OCI-LY7 (cell line): ENCODE results near the gene JOSD1. TPM values are rescaled to one million over a fixed set of nuclear protein-coding genes. Genes with fewer than 3 reads are reported as not detected.

Experiments used
- BruUV-seq: library from RNA; stranded (reverse); fragments of 400-500 nt; replicated peaks from 2 replicates; lab custom pipeline; 2021; lab: Mats Ljungman, UMichigan
- CTCF ChIA-PET: fragments of 300-600 bp; sonication (Branson Sonifier 250); formaldehyde crosslinking; loops from one replicate; lab custom pipeline; 2022; ENCODE audit warnings: antibody characterized with exemption; ENCODE audit not compliant: unreplicated experiment; lab: Charles Lee
- POLR2A ChIA-PET: fragments of 300-600 bp; sonication (Branson Sonifier 250); formaldehyde crosslinking; loops from one replicate; lab custom pipeline; 2022; ENCODE audit warnings: antibody characterized with exemption; lab: Charles Lee
- DNase-seq: peaks from one replicate; pipeline ENCODE4 v3.0.0-alpha.2; 2015; ENCODE audit warnings: low spot score
- H2AFZ ChIP-seq: fragments of 200-600 bp; sonication (generic), shearing (Covaris generic); 2 replicates; pipeline ENCODE4 v1.6.1; 2014; ENCODE audit warnings: mild to moderate bottlenecking, antibody characterized with exemption, low read length, moderate library complexity
- H3K27ac ChIP-seq: fragments of 200-600 bp; sonication (generic); 2 replicates; pipeline ENCODE4 v1.5.1; 2014; ENCODE audit warnings: mixed run types, low read depth, mild to moderate bottlenecking, moderate library complexity, low read length, inconsistent platforms; ENCODE audit not compliant: poor library complexity, severe bottlenecking
- H3K36me3 ChIP-seq: fragments of 200-600 bp; sonication (generic); 2 replicates; pipeline ENCODE4 v1.6.1; 2014; ENCODE audit warnings: mild to moderate bottlenecking, antibody characterized with exemption, low read length, moderate library complexity, mixed read lengths; ENCODE audit not compliant: insufficient read depth
- H3K4me1 ChIP-seq: fragments of 200-600 bp; sonication (generic); 2 replicates; pipeline ENCODE4 v1.5.1; 2014; ENCODE audit warnings: mild to moderate bottlenecking, low read length; ENCODE audit not compliant: insufficient read depth, poor library complexity, severe bottlenecking
- H3K4me2 ChIP-seq: fragments of 200-600 bp; sonication (generic); 2 replicates; pipeline ENCODE4 v1.6.1; 2014; ENCODE audit warnings: mild to moderate bottlenecking, low read length
- H3K4me3 ChIP-seq: fragments of 200-600 bp; sonication (generic); 2 replicates; pipeline ENCODE4 v1.5.1; 2014; ENCODE audit warnings: mild to moderate bottlenecking, low read depth, low read length; ENCODE audit not compliant: poor library complexity, severe bottlenecking
- H3K79me2 ChIP-seq: fragments of 200-600 bp; sonication (generic); 2 replicates; pipeline ENCODE4 v1.6.1; 2016; ENCODE audit warnings: low read depth, mild to moderate bottlenecking, low read length, moderate library complexity, mixed read lengths; ENCODE audit not compliant: insufficient read depth
- H3K9me2 ChIP-seq: fragments of 200-600 bp; sonication (generic); 2 replicates; pipeline ENCODE4 v1.6.1; 2016; ENCODE audit warnings: mild to moderate bottlenecking, low read length, mixed read lengths; ENCODE audit not compliant: insufficient read depth
- H3K9me3 ChIP-seq: fragments of 200-600 bp; sonication (generic); 2 replicates; pipeline ENCODE4 v1.6.1; 2014; ENCODE audit warnings: mild to moderate bottlenecking, mixed run types, low read length, mixed read lengths
- H4K20me1 ChIP-seq: fragments of 200-600 bp; sonication (generic); 2 replicates; pipeline ENCODE4 v1.6.1; 2014; ENCODE audit warnings: mild to moderate bottlenecking, antibody characterized with exemption, low read length, moderate library complexity, mixed read lengths; ENCODE audit not compliant: insufficient read depth
- EZH2phosphoT487 ChIP-seq: fragments of 200-600 bp; sonication (generic); IDR thresholded peaks from 2 replicates; pipeline ENCODE4 v1.6.1; 2018; ENCODE audit warnings: low read depth, borderline replicate concordance, mild to moderate bottlenecking, mixed run types, antibody characterized with exemption, low read length, moderate library complexity, mixed read lengths
- intact Hi-C: fragments of 100-400 bp; cut with micrococcal nuclease; formaldehyde crosslinking; loops from one replicate; pipeline ENCODE4 v1.10.0; 2022; ENCODE audit not compliant: unreplicated experiment
- total RNA-seq, 2 experiments: library from RNA; depleted of rRNA in 1 of 2; stranded (reverse); fragments of >200 nt in 1 of 2; shearing (Covaris generic) in 1 of 2; gene quantifications; 2 replicates each; pipeline ENCODE4 v1.2.3, GENCODE V29; 2014 to 2022
- TF ChIP-seq, protein P1 (sequence below): fragments of 200-600 bp; sonication (generic); conservative IDR thresholded peaks from 2 replicates; pipeline ENCODE4 v1.5.1; 2014; ENCODE audit warnings: mild to moderate bottlenecking, antibody characterized with exemption, low read length, moderate library complexity, mixed read lengths

Gene JOSD1
- total RNA-seq, 2 experiments from 2014 or later, result 50.4 to 56.3 TPM

DNA sequence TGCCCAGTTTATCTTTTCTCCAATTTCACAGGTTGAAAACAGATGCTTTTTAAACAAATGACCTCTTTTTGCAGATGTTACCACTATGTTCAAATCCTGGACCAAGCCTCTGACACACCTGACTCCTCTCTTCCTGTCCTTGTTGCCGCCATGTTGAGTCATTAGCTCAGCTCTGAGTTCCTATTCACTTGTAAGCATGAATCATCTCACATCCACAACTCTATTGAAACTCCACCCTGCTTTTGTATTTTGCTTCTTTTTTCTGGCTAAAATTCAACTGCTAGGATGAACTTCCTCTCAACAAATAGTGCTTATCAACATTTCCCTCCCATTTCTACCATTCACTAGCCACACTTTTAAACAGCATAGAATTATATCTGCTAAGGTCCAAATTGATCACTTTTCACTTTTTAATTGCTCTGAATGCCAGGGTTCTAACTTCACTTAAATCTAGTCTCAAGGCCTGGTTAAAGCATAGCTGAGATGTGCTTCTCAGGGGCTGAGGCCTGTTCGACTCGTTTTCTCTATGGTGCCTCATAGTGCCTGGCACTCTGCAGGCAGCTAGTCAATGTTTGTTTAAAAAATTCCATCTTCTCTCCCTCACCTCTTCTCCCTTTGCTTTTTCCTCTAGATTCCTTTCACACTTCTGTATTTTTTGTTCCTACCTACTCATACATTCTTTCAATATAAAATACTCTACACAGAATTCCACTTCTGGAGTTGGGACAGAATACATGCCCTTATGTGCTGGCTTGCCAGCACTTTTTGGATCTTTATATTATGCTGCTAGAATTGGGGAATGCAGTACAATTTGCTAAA lies 3.9 kb downstream of the JOSD1 start:
- intact Hi-C loops, result no loop called here
- Histone ChIP-seq H3K9me3 (no peaks in the 10 kb centered on the region), H3K9me2 (no peaks in the 10 kb centered on the region), H4K20me1 (peaks cover 8% of the 10 kb centered on the region; the same call in 1 of the 2 replicates), H2AFZ (no peak overlapping the region), H3K4me3 (peak overlapping the region; percentile 9), H3K4me2 (peak overlapping the region; percentile 95), H3K79me2 (peaks cover 37% of the 10 kb centered on the region), H3K27ac (no peak overlapping the region), H3K36me3 (peaks cover 66% of the 10 kb centered on the region), H3K4me1 (peaks cover 41% of the 10 kb centered on the region)
- no peak for TF ChIP-seq EZH2phosphoT487
- TF ChIP-seq, protein P1, sequence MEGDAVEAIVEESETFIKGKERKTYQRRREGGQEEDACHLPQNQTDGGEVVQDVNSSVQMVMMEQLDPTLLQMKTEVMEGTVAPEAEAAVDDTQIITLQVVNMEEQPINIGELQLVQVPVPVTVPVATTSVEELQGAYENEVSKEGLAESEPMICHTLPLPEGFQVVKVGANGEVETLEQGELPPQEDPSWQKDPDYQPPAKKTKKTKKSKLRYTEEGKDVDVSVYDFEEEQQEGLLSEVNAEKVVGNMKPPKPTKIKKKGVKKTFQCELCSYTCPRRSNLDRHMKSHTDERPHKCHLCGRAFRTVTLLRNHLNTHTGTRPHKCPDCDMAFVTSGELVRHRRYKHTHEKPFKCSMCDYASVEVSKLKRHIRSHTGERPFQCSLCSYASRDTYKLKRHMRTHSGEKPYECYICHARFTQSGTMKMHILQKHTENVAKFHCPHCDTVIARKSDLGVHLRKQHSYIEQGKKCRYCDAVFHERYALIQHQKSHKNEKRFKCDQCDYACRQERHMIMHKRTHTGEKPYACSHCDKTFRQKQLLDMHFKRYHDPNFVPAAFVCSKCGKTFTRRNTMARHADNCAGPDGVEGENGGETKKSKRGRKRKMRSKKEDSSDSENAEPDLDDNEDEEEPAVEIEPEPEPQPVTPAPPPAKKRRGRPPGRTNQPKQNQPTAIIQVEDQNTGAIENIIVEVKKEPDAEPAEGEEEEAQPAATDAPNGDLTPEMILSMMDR, result no peak
- CTCF ChIA-PET, result interaction anchor here (0.5 kb wide), 1 partner anchor 482 kb away, joined by 6 read pairs; no protein-coding TSS in a partner anchor
- DNase-seq, result no peak
- BruUV-seq, result no TSS peak
- POLR2A ChIA-PET, result interaction anchor here (0.7 to 4.7 kb wide), 3 partner anchors 11 to 40 kb away, joined by 3 to 18 read pairs (median 3); partner anchors contain the start of gene TOMM22

DNA sequence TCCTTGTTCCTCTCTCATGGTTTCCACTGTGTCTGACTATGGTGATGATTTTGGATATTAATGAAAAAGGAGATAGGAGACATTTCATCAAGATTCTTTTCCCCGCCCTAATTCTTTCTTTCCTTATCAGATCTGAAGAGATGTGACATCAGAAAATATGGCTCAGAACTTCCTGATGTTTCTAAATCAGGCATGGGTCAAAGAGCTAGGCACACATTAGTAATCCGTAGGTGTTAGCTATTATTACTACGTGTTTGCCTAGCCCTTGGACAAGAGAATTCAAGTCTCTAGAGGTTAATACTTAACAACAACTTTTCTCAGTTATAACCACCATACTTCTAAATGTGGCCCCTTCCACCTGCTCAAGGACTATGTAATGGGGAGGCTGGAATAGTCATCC lies 5.8 kb downstream of the JOSD1 start:
- H3K27ac ChIP-seq, result no peak overlapping the region
- no TSS peak for BruUV-seq
- no peak for DNase-seq
- intact Hi-C loops, result no loop called here
- H3K9me3 ChIP-seq, result no peaks in the 10 kb centered on the region
- H3K4me1 ChIP-seq, result peaks cover 36% of the 10 kb centered on the region
- H4K20me1 ChIP-seq, result peaks cover 8% of the 10 kb centered on the region; the same call in 1 of the 2 replicates
- peaks cover 32% of the 10 kb centered on the region for H3K79me2 ChIP-seq
- no peaks in the 10 kb centered on the region for H3K9me2 ChIP-seq
- H3K36me3 ChIP-seq, result peaks cover 85% of the 10 kb centered on the region
- H3K4me2 ChIP-seq, result no peak overlapping the region
- no peak overlapping the region for H3K4me3 ChIP-seq
- CTCF ChIA-PET, result no interaction called here
- TF ChIP-seq, protein P1, result no peak
- no peak for TF ChIP-seq EZH2phosphoT487
- POLR2A ChIA-PET, result no interaction called here
- no peak overlapping the region for H2AFZ ChIP-seq

DNA sequence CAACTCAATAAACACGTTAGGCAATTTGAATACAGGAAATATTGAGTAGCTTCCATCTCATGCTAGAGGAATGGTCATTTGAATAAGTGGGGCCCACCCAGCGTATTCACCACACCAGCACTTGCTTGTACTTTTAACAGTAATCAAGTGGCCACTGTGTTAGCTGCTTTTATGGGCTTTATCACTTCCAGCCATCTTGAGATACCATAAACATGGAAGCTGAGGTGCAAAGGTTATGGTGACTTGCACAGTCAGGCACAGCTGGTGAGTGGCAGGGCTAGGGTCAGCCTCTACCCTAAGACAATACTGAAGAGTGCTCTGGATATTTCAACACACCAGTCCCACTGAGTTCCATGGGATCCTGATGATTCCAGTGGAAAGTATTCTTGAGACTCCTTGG lies 6.7 kb downstream of the JOSD1 start:
- H3K9me3 ChIP-seq, result no peaks in the 10 kb centered on the region
- ChIA-PET POLR2A (interaction anchor here (0.6 kb wide), 1 partner anchor 15 kb away, joined by 4 read pairs; no protein-coding TSS in a partner anchor), CTCF (no interaction called here)
- H2AFZ ChIP-seq, result no peak overlapping the region
- BruUV-seq, result no TSS peak
- no peak overlapping the region for H3K4me2 ChIP-seq
- H3K4me1 ChIP-seq, result peaks cover 27% of the 10 kb centered on the region
- DNase-seq, result no peak
- TF ChIP-seq, protein P1, result no peak
- TF ChIP-seq EZH2phosphoT487, result no peak
- no peak overlapping the region for H3K27ac ChIP-seq
- peaks cover under 1% of the 10 kb centered on the region; the same call in 1 of the 2 replicates for H4K20me1 ChIP-seq
- intact Hi-C loops, result no loop called here
- H3K9me2 ChIP-seq, result no peaks in the 10 kb centered on the region
- H3K36me3 ChIP-seq, result peaks cover 92% of the 10 kb centered on the region
- no peak overlapping the region for H3K4me3 ChIP-seq
- peaks cover 23% of the 10 kb centered on the region; the same call in 1 of the 2 replicates for H3K79me2 ChIP-seq
